PC-3 (cell line): ENCODE results near the gene NRDC. TPM values are rescaled to one million over a fixed set of nuclear protein-coding genes. Genes with fewer than 3 reads are reported as not detected.
"Not testable (repeated sequence)": the region's sequence is repeated elsewhere in the genome, so short reads cannot be mapped to it uniquely, and the experiment has no call there.

ENCODE experiments used
- ATAC-seq: fragments of 200-7000 bp; cut with Tn5 transposase; 2 replicates; pipeline ENCODE4 v1.9.1; 2020; ENCODE audit warnings: mild to moderate bottlenecking, moderate library complexity
- BruUV-seq: library from RNA; stranded (reverse); fragments of 400-500 nt; replicated peaks from 2 replicates; lab custom pipeline; 2021; lab: Mats Ljungman, UMichigan
- CTCF ChIA-PET: fragments of 300-600 bp; sonication (Branson Sonifier 250); formaldehyde crosslinking; loops from one replicate; lab custom pipeline; 2022; ENCODE audit warnings: antibody characterized with exemption; lab: Charles Lee
- POLR2A ChIA-PET: fragments of 300-600 bp; sonication (Branson Sonifier 250); formaldehyde crosslinking; loops from one replicate; lab custom pipeline; 2022; ENCODE audit warnings: antibody characterized with exemption; ENCODE audit not compliant: unreplicated experiment; lab: Charles Lee
- DNase-seq: peaks from one replicate; pipeline ENCODE4 v3.0.0-alpha.2; 2015
- H2AFZ ChIP-seq: fragments of 300-600 bp; sonication (generic); 2 replicates; pipeline ENCODE4 v1.6.0; 2016; ENCODE audit warnings: antibody characterized with exemption, low read length
- H3F3A ChIP-seq: fragments of 300-600 bp; sonication (generic); one replicate; pipeline ENCODE4 v1.6.0; 2017; ENCODE audit warnings: antibody characterized with exemption, low read length, control low read depth, mild to moderate bottlenecking; ENCODE audit not compliant: unreplicated experiment
- H3K27ac ChIP-seq: fragments of 300-600 bp; sonication (generic); 2 replicates; pipeline ENCODE4 v1.5.1; 2016; ENCODE audit warnings: mild to moderate bottlenecking, low read length
- H3K27me3 ChIP-seq: fragments of 300-600 bp; sonication (generic); 2 replicates; pipeline ENCODE4 v1.6.1; 2016; ENCODE audit warnings: low read length, mixed read lengths
- H3K36me3 ChIP-seq: fragments of 300-600 bp; sonication (generic); 2 replicates; pipeline ENCODE4 v1.6.1; 2016; ENCODE audit warnings: low read depth, mixed run types, low read length, mixed read lengths
- H3K4me1 ChIP-seq: fragments of 300-600 bp; sonication (generic); 2 replicates; pipeline ENCODE4 v1.5.1; 2016; ENCODE audit warnings: low read length; ENCODE audit not compliant: insufficient read depth
- H3K4me2 ChIP-seq: fragments of 300-600 bp; sonication (generic); 2 replicates; pipeline ENCODE4 v1.6.0; 2016; ENCODE audit warnings: low read length
- H3K4me3 ChIP-seq: fragments of 300-600 bp; sonication (generic); 2 replicates; pipeline ENCODE4 v1.5.1; 2016; ENCODE audit warnings: mild to moderate bottlenecking, low read length, mixed read lengths
- H3K79me2 ChIP-seq: fragments of 300-600 bp; sonication (generic); 2 replicates; pipeline ENCODE4 v1.6.1; 2017; ENCODE audit warnings: low read length, mixed read lengths
- H3K9ac ChIP-seq: fragments of 300-600 bp; sonication (generic); 2 replicates; pipeline ENCODE4 v1.6.0; 2016; ENCODE audit warnings: mild to moderate bottlenecking, low read length
- H3K9me2 ChIP-seq: fragments of 300-600 bp; sonication (generic); replicated peaks from 2 replicates; pipeline ENCODE4 v1.6.1; 2016; ENCODE audit warnings: mixed run types, low read length, mixed read lengths
- H3K9me3 ChIP-seq: fragments of 300-600 bp; sonication (generic); 2 replicates; pipeline ENCODE4 v1.6.1; 2016; ENCODE audit warnings: low read length, mixed read lengths
- H4K20me1 ChIP-seq: fragments of 300-600 bp; sonication (generic); 2 replicates; pipeline ENCODE4 v1.6.1; 2016; ENCODE audit warnings: low read length, mixed read lengths
- EZH2 ChIP-seq: fragments of 300-600 bp; sonication (generic); IDR thresholded peaks from one replicate; pipeline ENCODE4 v1.6.1; 2017; ENCODE audit warnings: antibody characterized with exemption, mild to moderate bottlenecking, low read length; ENCODE audit not compliant: unreplicated experiment
- EZH2phosphoT487 ChIP-seq: fragments of 300-600 bp; sonication (generic); IDR thresholded peaks from 2 replicates; pipeline ENCODE4 v1.6.1; 2018; ENCODE audit warnings: mild to moderate bottlenecking, antibody characterized with exemption, low read length, borderline replicate concordance
- intact Hi-C: fragments of 100-400 bp; cut with micrococcal nuclease; formaldehyde crosslinking; loops from 2 replicates; pipeline ENCODE4 v1.9.0; 2023
- total RNA-seq: library from RNA; depleted of rRNA; stranded (reverse); fragments of >200 nt; gene quantifications from 2 replicates; pipeline ENCODE4 v1.2.3, GENCODE V29; 2014
- TF ChIP-seq, protein P1 (sequence below): fragments of 300-600 bp; sonication (generic); conservative IDR thresholded peaks from 2 replicates; pipeline ENCODE4 v1.5.1; 2017; ENCODE audit warnings: antibody characterized with exemption, low read depth, mild to moderate bottlenecking, low read length

The NRDC gene
- total RNA-seq, 1 experiment from 2014 or later: 96.8 TPM

DNA sequence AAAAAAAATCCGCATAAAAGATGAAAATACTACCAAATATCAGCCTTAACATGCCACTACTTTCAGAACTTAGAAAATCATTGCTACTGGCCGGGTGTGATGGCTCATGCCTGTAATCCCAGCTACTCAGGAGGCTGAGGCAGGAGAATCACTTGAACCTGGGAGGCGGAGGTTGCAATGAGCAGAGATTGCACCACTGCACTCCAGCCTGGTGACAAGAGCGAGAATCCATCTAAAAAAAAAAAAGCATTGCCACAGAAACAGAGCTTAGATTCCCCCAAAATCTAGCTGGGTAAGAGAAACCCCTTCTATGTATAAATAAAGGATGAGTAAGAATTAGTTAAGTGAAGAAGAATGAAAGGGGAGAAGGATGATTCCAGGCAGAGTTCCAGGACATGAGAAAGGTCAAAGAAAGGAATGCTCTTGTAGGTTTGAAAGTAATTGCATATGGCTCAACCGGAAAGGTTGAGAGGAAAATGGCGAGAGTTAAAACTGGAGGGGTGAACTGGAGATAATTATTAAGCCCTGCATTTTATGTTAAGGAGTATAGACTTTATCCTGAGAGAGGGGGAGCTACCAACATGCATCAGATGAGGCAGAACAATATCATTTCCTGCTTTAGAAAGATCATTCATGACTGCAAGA lies 19.7 kb upstream of the NRDC start:
- DNase-seq (peak; percentile 88), ATAC-seq (peak; percentile 25)
- Histone ChIP-seq H3K27ac (peak overlapping the region; percentile 86), H3K4me3 (peak overlapping the region; percentile 56), H3K4me1 (peaks cover 29% of the 10 kb centered on the region), H3K4me2 (peak overlapping the region; percentile 84), H3F3A (peaks cover 6% of the 10 kb centered on the region), H3K27me3 (no peaks in the 10 kb centered on the region), H2AFZ (peak overlapping the region; percentile 32), H3K9me2 (no peaks in the 10 kb centered on the region), H3K9ac (peak overlapping the region; percentile 36), H3K9me3 (no peaks in the 10 kb centered on the region), H4K20me1 (no peaks in the 10 kb centered on the region), H3K36me3 (no peaks in the 10 kb centered on the region), H3K79me2 (no peaks in the 10 kb centered on the region)
- TF ChIP-seq EZH2phosphoT487: no peak
- no peak for TF ChIP-seq EZH2
- TF ChIP-seq, protein P1, sequence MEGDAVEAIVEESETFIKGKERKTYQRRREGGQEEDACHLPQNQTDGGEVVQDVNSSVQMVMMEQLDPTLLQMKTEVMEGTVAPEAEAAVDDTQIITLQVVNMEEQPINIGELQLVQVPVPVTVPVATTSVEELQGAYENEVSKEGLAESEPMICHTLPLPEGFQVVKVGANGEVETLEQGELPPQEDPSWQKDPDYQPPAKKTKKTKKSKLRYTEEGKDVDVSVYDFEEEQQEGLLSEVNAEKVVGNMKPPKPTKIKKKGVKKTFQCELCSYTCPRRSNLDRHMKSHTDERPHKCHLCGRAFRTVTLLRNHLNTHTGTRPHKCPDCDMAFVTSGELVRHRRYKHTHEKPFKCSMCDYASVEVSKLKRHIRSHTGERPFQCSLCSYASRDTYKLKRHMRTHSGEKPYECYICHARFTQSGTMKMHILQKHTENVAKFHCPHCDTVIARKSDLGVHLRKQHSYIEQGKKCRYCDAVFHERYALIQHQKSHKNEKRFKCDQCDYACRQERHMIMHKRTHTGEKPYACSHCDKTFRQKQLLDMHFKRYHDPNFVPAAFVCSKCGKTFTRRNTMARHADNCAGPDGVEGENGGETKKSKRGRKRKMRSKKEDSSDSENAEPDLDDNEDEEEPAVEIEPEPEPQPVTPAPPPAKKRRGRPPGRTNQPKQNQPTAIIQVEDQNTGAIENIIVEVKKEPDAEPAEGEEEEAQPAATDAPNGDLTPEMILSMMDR: no peak
- CTCF ChIA-PET: interaction anchor here (0.6 kb wide), 1 partner anchor 499 kb away, joined by 3 read pairs; no protein-coding TSS in a partner anchor
- intact Hi-C loops: no loop called here
- no TSS peak for BruUV-seq
- POLR2A ChIA-PET: interaction anchor here (0.6 kb wide), 2 partner anchors 13 to 113 kb away, joined by 10 to 16 read pairs; no protein-coding TSS in a partner anchor

DNA sequence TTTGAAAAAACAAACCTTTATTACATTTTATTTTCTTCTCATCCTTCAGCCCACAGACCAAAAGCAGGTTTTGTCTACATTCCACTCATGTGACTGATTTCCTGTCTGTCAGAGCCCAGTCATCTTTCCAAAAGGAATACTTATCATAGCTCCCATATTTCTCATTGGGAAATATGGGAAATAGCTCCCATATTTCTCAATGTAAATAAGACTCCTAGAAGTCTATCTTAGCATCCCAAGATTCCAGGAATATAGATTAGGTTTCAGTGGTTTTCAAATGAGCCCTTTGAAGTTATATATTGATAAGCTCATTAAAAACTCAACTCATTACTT lies 19.1 kb upstream of the NRDC start:
- Histone ChIP-seq H3K27me3 (no peaks in the 10 kb centered on the region), H3K36me3 (no peaks in the 10 kb centered on the region), H2AFZ (no peak overlapping the region), H3K4me2 (peak overlapping the region; percentile 84), H3F3A (peaks cover 6% of the 10 kb centered on the region), H3K4me1 (peaks cover 29% of the 10 kb centered on the region), H3K4me3 (peak overlapping the region; percentile 56; the same call in 1 of the 2 replicates), H3K79me2 (no peaks in the 10 kb centered on the region), H3K9me2 (no peaks in the 10 kb centered on the region), H3K9ac (peak overlapping the region; percentile 36), H3K27ac (peak overlapping the region; percentile 86), H3K9me3 (no peaks in the 10 kb centered on the region), H4K20me1 (no peaks in the 10 kb centered on the region)
- ChIA-PET POLR2A (interaction anchor here (0.6 kb wide), 1 partner anchor 13 kb away, joined by 10 read pairs; no protein-coding TSS in a partner anchor), CTCF (interaction anchor here (0.6 kb wide), 1 partner anchor 498 kb away, joined by 3 read pairs; no protein-coding TSS in a partner anchor)
- TF ChIP-seq, protein P1: no peak
- TF ChIP-seq EZH2phosphoT487: no peak
- TF ChIP-seq EZH2: no peak
- intact Hi-C loops: loop anchor here (1.0 kb wide), 1 partner anchor 105 kb away; no protein-coding TSS in a partner anchor
- peak; percentile 82 for ATAC-seq
- BruUV-seq: no TSS peak
- peak; percentile 94 for DNase-seq

DNA sequence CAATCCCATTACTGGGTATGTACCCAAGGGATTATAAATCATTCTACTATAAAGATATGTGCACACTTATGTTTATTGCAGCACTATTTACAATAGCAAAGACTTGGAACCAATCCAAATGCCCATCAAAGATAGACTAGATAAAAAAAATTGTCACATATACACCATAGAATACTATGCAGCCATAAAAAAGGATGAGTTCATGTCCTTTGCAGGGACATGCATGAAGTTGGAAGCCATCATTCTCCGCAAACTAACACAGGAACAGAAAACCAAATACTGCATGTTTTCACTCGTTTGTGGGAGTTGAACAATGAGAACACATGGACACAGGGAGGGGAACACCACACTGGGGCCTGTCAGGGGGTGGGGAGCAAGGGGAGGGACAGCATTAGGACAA lies 16.2 kb upstream of the NRDC start:
- intact Hi-C loops: not testable (repeated sequence)

More for the DNA sequence above, 16.2 kb upstream of the NRDC start:
- CTCF ChIA-PET, BruUV-seq, H3K27me3 ChIP-seq, POLR2A ChIA-PET, H3K27ac ChIP-seq, H3F3A ChIP-seq, H3K9ac ChIP-seq, H3K9me3 ChIP-seq, H2AFZ ChIP-seq, H3K79me2 ChIP-seq, H3K4me2 ChIP-seq, H3K9me2 ChIP-seq, H3K4me3 ChIP-seq, DNase-seq, H3K36me3 ChIP-seq, ATAC-seq, H4K20me1 ChIP-seq: not testable (repeated sequence)
- peaks cover 29% of the 10 kb centered on the region for H3K4me1 ChIP-seq
